ENCODE results near the gene OSBPL1A.

DNA sequence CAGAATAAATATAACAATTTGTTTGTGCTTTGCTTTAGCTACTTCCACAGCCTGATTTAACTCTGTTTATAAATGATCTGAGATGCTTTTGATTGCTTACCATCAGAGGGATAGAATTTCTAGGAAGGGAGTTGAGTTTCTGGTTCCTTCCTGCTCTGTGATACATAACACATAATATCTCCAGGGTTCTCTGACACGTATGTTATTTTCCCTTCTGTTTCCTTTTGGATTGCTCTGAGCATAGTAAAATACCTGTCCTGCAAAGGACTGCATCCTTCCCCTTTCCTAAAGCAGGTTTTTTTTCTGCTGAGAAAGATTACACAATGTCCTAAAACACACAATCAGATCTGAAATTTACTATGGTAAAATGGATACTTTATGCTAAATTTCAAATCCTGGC lies 182.7 kb downstream of the OSBPL1A start:
- TF ChIP-seq POLR2AphosphoS5 (IDR thresholded peaks at IDR 0.05) (no peak), EP300 (IDR thresholded peaks at IDR 0.05) (no peak)

Data from suprapubic skin (tissue), 4 donors.